Hepatocyte (in vitro differentiated cells): ENCODE results near the gene CABLES2. TPM values are rescaled to one million over a fixed set of nuclear protein-coding genes. Genes with fewer than 3 reads are reported as not detected.

Experiments used
- DNase-seq: peaks from one replicate; pipeline ENCODE4 v3.0.0-alpha.2; 2016; ENCODE audit warnings: low spot score
- H2AFZ ChIP-seq: fragments of 200-600 bp; sonication (generic); 2 replicates; pipeline ENCODE4 v1.6.0; 2016; ENCODE audit warnings: antibody characterized with exemption, mild to moderate bottlenecking
- H3K27ac ChIP-seq: fragments of 200-600 bp; sonication (generic); 2 replicates; pipeline ENCODE4 v1.5.1; 2016; ENCODE audit warnings: mild to moderate bottlenecking
- H3K27me3 ChIP-seq: fragments of 200-600 bp; sonication (generic); 2 replicates; pipeline ENCODE4 v1.6.1; 2016
- H3K36me3 ChIP-seq: fragments of 200-600 bp; sonication (generic); replicated peaks from 2 replicates; pipeline ENCODE4 v1.5.1; 2016; ENCODE audit warnings: low read depth; ENCODE audit not compliant: insufficient read depth
- H3K4me1 ChIP-seq: fragments of 200-600 bp; sonication (generic); 2 replicates; pipeline ENCODE4 v1.5.1; 2016; ENCODE audit warnings: mild to moderate bottlenecking, moderate library complexity; ENCODE audit not compliant: insufficient read depth
- H3K4me2 ChIP-seq: fragments of 200-600 bp; sonication (generic); 2 replicates; pipeline ENCODE4 v1.6.0; 2016
- H3K4me3 ChIP-seq: fragments of 200-600 bp; sonication (generic); 2 replicates; pipeline ENCODE4 v1.5.1; 2016; ENCODE audit warnings: mild to moderate bottlenecking
- H3K79me2 ChIP-seq: fragments of 200-600 bp; sonication (generic); 2 replicates; pipeline ENCODE4 v1.6.0; 2017; ENCODE audit warnings: mild to moderate bottlenecking
- H3K9me2 ChIP-seq: fragments of 200-600 bp; sonication (generic); replicated peaks from 2 replicates; pipeline ENCODE4 v1.6.0; 2017; ENCODE audit warnings: mild to moderate bottlenecking; ENCODE audit not compliant: insufficient read depth
- H3K9me3 ChIP-seq: fragments of 200-600 bp; sonication (generic); 2 replicates; pipeline ENCODE4 v1.5.1; 2016; ENCODE audit warnings: low read depth, mild to moderate bottlenecking
- H4K20me1 ChIP-seq: fragments of 200-600 bp; sonication (generic); 2 replicates; pipeline ENCODE4 v1.6.0; 2016; ENCODE audit warnings: mild to moderate bottlenecking; ENCODE audit not compliant: insufficient read depth, poor library complexity, severe bottlenecking
- EZH2 ChIP-seq: fragments of 200-600 bp; sonication (generic); IDR thresholded peaks from 2 replicates; pipeline ENCODE4 v1.6.1; 2016; ENCODE audit warnings: antibody characterized with exemption, mild to moderate bottlenecking, borderline replicate concordance
- EZH2phosphoT487 ChIP-seq: fragments of 200-600 bp; sonication (generic); IDR thresholded peaks from one replicate; pipeline ENCODE4 v1.6.1; 2018; ENCODE audit warnings: antibody characterized with exemption, mild to moderate bottlenecking, low read depth, moderate library complexity; ENCODE audit not compliant: unreplicated experiment, severe bottlenecking
- whole genome bisulfite sequencing: methylation state at CpG from one replicate; pipeline ENCODE4 v1.1.6; 2016; ENCODE audit warnings: low lambda C conversion rate; ENCODE audit errors: missing lambda C conversion rate; 5-methylcytosine and 5-hydroxymethylcytosine counted together
- polyA plus RNA-seq: library from polyadenylated mRNA; unstranded; fragments of >200 nt; fragmentation: Nextera tagmentation; extraction: Ambion mirVana; gene quantifications from 2 replicates; pipeline ENCODE4 v1.2.1, GENCODE V29; 2016
- total RNA-seq: library from RNA; depleted of rRNA; stranded (reverse); fragments of >200 nt; gene quantifications from 2 replicates; pipeline ENCODE4 v1.2.3, GENCODE V29; 2014
- TF ChIP-seq, protein P1 (sequence below): fragments of 200-600 bp; sonication (generic); IDR thresholded peaks from 2 replicates; pipeline ENCODE4 v1.5.1; 2016; ENCODE audit warnings: antibody characterized with exemption, mild to moderate bottlenecking; ENCODE audit not compliant: poor library complexity

The CABLES2 gene
- total and polyA plus RNA-seq, 2 experiments from 2014 or later = 8.6 to 19.1 TPM

DNA sequence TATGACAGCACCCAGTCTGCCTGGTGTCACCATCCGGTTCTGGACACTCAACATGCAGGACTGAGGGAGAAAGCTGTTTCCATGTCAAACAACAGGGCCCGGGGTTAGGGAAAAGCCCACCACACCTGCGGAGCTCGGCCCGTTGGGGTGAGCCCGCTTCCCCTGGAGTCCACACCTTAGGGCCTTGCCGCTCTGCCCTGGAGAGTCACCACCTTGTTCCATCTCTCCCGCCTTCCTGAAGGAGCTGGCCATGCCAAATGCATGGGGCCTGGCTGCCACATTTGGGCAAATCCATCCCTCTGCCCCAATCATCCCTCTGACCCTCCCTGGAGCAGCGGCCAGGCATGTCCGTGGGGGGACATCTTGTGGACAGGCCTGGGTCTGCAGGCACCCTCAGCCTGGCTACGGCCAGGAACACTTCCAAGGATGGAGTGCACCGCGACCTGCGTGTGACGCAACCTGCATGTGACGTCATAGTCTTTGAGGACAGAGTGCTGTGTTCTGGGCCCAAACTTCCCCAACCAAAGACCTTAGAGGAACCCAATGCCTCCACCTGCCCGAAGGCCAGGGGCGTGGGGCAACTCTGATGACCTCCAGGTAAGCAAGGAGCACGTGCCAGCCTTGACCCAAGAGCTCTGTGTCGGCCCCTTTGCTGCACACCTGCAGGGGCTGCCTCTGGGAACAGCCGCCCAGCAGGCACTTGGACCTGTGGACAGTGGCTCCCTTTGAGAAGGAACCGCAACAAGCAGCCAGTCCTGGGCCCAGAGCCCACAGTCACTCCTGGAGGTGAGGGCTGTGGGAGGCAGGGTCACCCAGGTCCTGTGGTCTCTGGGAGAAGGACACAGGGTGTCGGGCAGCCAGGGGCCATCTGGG lies 1.7 kb downstream of the CABLES2 start:
- no peaks in the 10 kb centered on the region for H3K36me3 ChIP-seq
- no peaks in the 10 kb centered on the region for H3K27me3 ChIP-seq
- no peaks in the 10 kb centered on the region for H3K9me3 ChIP-seq
- H2AFZ ChIP-seq = no peak overlapping the region
- no peak overlapping the region for H3K27ac ChIP-seq
- TF ChIP-seq EZH2phosphoT487 = no peak
- TF ChIP-seq EZH2 = no peak
- TF ChIP-seq, protein P1, sequence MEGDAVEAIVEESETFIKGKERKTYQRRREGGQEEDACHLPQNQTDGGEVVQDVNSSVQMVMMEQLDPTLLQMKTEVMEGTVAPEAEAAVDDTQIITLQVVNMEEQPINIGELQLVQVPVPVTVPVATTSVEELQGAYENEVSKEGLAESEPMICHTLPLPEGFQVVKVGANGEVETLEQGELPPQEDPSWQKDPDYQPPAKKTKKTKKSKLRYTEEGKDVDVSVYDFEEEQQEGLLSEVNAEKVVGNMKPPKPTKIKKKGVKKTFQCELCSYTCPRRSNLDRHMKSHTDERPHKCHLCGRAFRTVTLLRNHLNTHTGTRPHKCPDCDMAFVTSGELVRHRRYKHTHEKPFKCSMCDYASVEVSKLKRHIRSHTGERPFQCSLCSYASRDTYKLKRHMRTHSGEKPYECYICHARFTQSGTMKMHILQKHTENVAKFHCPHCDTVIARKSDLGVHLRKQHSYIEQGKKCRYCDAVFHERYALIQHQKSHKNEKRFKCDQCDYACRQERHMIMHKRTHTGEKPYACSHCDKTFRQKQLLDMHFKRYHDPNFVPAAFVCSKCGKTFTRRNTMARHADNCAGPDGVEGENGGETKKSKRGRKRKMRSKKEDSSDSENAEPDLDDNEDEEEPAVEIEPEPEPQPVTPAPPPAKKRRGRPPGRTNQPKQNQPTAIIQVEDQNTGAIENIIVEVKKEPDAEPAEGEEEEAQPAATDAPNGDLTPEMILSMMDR = peak; percentile 56
- H4K20me1 ChIP-seq = no peaks in the 10 kb centered on the region
- peaks cover 20% of the 10 kb centered on the region for H3K4me1 ChIP-seq
- peak overlapping the region; percentile 91 for H3K4me2 ChIP-seq
- peaks cover 38% of the 10 kb centered on the region for H3K79me2 ChIP-seq
- DNase-seq = peak; percentile 74
- H3K9me2 ChIP-seq = no peaks in the 10 kb centered on the region
- H3K4me3 ChIP-seq = no peak overlapping the region
- WGBS = 76% methylated on average over 23 of the region's 23 CpGs

DNA sequence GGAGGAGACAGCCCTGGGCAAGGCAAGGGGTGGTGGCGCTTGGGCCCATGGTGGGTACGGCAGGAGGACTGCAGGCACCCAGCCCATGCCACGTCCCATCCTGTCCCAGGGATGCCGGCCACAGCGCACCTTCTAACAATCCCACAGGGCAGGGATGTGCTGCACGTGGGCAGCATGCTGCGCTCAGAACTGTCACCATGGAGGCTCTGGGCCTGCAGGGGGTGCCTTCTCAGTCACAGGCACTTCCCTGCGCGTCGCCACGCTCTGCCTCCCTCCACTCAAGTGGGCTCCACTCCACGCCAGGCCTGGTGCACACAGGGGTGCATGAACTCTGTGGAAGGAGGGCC lies 2.4 kb downstream of the CABLES2 start:
- no peak for DNase-seq
- no peak overlapping the region for H3K27ac ChIP-seq
- WGBS = 93% methylated on average over 12 of the region's 12 CpGs
- H4K20me1 ChIP-seq = no peaks in the 10 kb centered on the region
- H3K9me3 ChIP-seq = no peaks in the 10 kb centered on the region
- H3K4me2 ChIP-seq = peak overlapping the region; percentile 91
- no peaks in the 10 kb centered on the region for H3K9me2 ChIP-seq
- peaks cover 38% of the 10 kb centered on the region for H3K79me2 ChIP-seq
- no peak for TF ChIP-seq EZH2phosphoT487
- TF ChIP-seq, protein P1 = no peak
- H3K4me1 ChIP-seq = peaks cover 17% of the 10 kb centered on the region
- H3K27me3 ChIP-seq = no peaks in the 10 kb centered on the region
- no peak overlapping the region for H3K4me3 ChIP-seq
- H2AFZ ChIP-seq = no peak overlapping the region
- H3K36me3 ChIP-seq = no peaks in the 10 kb centered on the region

DNA sequence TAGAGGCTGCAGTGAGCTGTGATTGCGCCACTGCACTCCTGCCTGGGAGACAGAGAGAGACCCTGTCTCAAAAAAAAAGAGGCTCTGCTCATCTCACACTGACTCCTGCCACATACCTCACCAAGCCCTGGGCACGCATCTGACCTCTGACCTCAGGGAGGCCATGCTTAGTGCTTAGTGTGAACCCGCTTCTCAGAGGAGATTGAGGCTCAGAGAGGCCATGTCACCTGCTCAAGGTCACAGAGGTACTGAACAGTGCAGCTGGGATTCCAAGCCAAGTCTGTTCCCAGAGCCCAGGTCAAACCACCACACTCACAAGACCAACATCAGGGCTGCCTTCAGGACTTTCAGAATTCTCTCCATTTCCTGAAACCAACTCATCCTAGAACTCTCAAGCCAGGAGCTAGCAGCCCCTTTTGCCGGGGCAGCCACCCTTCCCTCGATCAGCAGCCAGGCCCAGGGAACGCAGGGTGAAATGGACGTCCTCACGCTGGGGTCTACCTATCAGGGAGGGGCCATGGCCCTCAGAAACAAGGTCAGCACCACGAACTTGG lies 2.9 kb downstream of the CABLES2 start:
- DNase-seq = no peak
- Histone ChIP-seq H3K27me3 (no peaks in the 10 kb centered on the region), H3K79me2 (peaks cover 38% of the 10 kb centered on the region), H3K9me3 (no peaks in the 10 kb centered on the region), H3K4me3 (no peak overlapping the region), H3K4me1 (peaks cover 14% of the 10 kb centered on the region), H3K27ac (no peak overlapping the region), H2AFZ (no peak overlapping the region), H3K9me2 (no peaks in the 10 kb centered on the region), H4K20me1 (no peaks in the 10 kb centered on the region), H3K36me3 (no peaks in the 10 kb centered on the region), H3K4me2 (no peak overlapping the region)
- 90% methylated on average over 9 of the region's 9 CpGs for WGBS
- TF ChIP-seq, protein P1 = no peak
- TF ChIP-seq EZH2phosphoT487 (no peak), EZH2 (no peak)
